ENCODE measurements around the gene CYREN. TPM values are rescaled to one million over a fixed set of nuclear protein-coding genes. Genes with fewer than 3 reads are reported as not detected.

Gene CYREN
- polyA plus RNA-seq, 10 donors = 26.5 to 34.7 (median 31.0) TPM

Other genes starting within 250 kb of the CYREN start
- 1 to 10 TPM; 1.8 to 7.6 (median 3.3) TPM for gene AGBL3, start 184.2 kb downstream of the CYREN start, polyA plus RNA-seq (ENCODE audit: insufficient read length in 10 of 10)
- gene TMEM140, start 22.6 kb downstream of the CYREN start, polyA plus RNA-seq (ENCODE audit: insufficient read length in 10 of 10) = 10 to 100 TPM in 7 of 10 donors, 1 to 10 TPM in 3; 8.3 to 12.5 (median 10.3) TPM
- gene WDR91, start 40.8 kb upstream of the CYREN start, polyA plus RNA-seq (ENCODE audit: insufficient read length in 10 of 10) = 10 to 100 TPM in 6 of 10 donors, 1 to 10 TPM in 4; 6.7 to 14.3 (median 10.3) TPM
- under 1 TPM in 2 of 10 donors, not detected in 8; 0.22 to 0.30 TPM for gene STRA8, start 63.1 kb upstream of the CYREN start, polyA plus RNA-seq (ENCODE audit: insufficient read length in 10 of 10)